HG03342 (cell line): ENCODE results near the gene SLC25A3.

Experiments
- ATAC-seq: cut with Tn5 transposase; IDR thresholded peaks from one replicate; pipeline ENCODE4 v1.9.1; 2021; ENCODE audit warnings: mild to moderate bottlenecking, moderate library complexity; ENCODE audit not compliant: unreplicated experiment

Gene SLC25A3

DNA sequence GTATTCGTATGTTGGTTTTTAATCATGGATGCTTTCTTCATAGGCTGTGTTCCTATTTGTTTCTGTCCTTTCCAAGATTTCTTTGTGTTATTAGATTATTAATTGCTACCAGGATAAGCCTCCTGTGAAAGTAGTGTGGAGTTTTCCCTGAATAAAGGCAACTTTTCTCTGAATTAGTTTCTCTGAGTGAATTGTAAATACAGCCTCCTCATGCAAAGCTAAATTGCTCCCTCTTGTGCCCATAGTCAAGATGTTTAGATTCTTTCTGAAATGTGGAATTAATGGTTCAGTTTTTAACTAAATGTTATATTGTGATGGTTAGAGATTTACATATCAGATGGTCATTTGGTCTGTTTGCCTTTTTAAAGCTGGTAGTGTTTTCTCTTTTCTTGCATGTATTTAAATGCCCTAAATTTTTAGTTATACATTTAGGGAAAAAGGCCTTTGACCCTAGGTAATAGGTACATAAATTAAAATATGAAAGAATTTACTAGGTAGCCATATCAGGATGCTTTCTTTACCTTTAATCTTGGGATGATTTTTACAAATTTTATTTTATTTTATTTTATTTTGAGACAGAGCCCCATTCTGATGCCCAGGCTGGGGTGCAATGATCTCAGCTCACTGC lies 60.5 kb downstream of the SLC25A3 start:
- peak; percentile 52 for ATAC-seq
